22Rv1 (cell line): ENCODE results near the gene SYT8.
A peak's percentile ranks its signal among the peaks of the same experiment; 100 is the strongest.

Experiments used
- H3K27ac ChIP-seq: fragments of 450-650 bp; 2 replicates; pipeline ENCODE4 v1.5.1; 2017
- ZFX ChIP-seq: fragments of 450-650 bp; IDR thresholded peaks from 2 replicates; pipeline ENCODE4 v1.6.1; 2017; ENCODE audit warnings: antibody characterized with exemption, borderline replicate concordance
- TF ChIP-seq, protein P1 (sequence below): fragments of 450-650 bp; IDR thresholded peaks from 2 replicates; pipeline ENCODE4 v1.5.1; 2017; ENCODE audit warnings: mild to moderate bottlenecking

SYT8 gene

GRCh38 chr11:1825785-1826451, 8.9 kb upstream of the SYT8 start:
- H3K27ac ChIP-seq = no peak overlapping the region
- TF ChIP-seq, protein P1, sequence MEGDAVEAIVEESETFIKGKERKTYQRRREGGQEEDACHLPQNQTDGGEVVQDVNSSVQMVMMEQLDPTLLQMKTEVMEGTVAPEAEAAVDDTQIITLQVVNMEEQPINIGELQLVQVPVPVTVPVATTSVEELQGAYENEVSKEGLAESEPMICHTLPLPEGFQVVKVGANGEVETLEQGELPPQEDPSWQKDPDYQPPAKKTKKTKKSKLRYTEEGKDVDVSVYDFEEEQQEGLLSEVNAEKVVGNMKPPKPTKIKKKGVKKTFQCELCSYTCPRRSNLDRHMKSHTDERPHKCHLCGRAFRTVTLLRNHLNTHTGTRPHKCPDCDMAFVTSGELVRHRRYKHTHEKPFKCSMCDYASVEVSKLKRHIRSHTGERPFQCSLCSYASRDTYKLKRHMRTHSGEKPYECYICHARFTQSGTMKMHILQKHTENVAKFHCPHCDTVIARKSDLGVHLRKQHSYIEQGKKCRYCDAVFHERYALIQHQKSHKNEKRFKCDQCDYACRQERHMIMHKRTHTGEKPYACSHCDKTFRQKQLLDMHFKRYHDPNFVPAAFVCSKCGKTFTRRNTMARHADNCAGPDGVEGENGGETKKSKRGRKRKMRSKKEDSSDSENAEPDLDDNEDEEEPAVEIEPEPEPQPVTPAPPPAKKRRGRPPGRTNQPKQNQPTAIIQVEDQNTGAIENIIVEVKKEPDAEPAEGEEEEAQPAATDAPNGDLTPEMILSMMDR = no peak
- no peak for TF ChIP-seq ZFX

DNA sequence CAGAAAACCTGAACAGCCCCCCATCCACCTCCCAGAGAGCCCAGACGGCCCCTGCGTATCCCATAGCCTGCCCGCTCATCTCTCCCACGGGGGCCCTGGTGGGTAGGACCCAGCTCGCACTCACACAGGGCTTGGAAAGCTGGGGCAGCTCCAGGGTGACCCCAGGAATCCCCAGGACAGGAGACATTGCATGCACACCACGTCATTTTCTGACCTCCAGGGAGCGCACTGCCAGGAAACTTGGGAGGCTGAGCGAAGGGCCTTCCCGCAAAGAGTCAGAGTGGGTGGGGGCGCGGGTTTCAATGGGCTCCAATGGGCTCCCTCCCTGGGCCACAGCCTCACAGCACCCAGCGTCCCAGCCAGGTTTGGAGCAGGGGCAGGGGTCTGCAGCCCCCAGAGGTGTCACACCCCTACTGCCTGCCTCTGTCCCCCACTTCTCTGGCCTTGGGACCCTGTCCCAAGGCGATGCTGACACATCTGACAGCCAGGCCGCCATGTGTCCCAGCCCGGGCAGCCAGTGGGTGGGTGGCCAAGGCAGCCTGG, 8.2 kb upstream of the SYT8 start:
- H3K27ac ChIP-seq = no peak overlapping the region
- TF ChIP-seq, protein P1 = peak; percentile 43; the same call in 1 of the 2 replicates
- TF ChIP-seq ZFX = no peak

DNA sequence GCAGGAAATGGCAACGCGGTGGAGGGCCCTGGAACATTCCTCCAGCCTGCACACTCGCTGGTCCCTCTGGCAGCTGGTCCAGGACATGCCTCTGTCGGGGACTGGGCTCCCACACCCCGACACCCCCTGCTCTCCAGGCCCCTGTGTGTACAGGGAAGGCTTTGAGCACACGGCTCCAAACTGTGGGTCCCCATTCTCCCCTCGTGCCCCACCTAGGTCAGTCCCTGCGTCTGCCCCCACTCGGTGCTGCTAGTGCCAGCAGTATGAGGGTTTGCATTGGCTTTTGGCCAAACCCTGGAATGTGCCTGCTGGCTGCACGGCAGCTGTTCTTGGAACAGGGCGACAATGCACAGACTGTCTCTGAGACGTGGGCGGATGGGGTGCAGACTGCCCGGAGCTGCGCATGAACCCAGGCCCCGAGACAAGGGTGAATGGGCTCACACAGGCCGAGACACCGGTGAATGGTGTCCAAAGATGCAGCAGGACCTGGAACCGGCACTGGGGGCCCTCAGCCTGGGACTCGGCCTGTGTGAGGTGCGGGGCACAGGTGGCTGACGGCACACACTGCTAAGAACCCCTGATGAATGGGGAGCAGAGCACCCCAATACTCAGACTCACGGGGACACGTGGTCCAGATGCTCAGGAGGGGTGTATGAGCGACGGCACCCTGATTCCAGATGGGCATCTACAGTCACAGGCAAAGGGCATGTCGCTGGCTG, 7.5 kb upstream of the SYT8 start:
- no peak overlapping the region for H3K27ac ChIP-seq
- no peak for TF ChIP-seq ZFX
- TF ChIP-seq, protein P1 = no peak

GRCh38 chr11:1827931-1828330, 6.9 kb upstream of the SYT8 start:
- no peak overlapping the region for H3K27ac ChIP-seq
- TF ChIP-seq, protein P1 = no peak
- TF ChIP-seq ZFX = no peak

- no peak overlapping the region for H3K27ac ChIP-seq
- TF ChIP-seq ZFX = no peak
- TF ChIP-seq, protein P1 = no peak
Observed at GRCh38 chr11:1828542-1828941, 6.2 kb upstream of the SYT8 start.

GRCh38 chr11:1829039-1829820, 5.6 kb upstream of the SYT8 start:
- TF ChIP-seq, protein P1 = no peak
- TF ChIP-seq ZFX = no peak
- no peak overlapping the region for H3K27ac ChIP-seq

DNA sequence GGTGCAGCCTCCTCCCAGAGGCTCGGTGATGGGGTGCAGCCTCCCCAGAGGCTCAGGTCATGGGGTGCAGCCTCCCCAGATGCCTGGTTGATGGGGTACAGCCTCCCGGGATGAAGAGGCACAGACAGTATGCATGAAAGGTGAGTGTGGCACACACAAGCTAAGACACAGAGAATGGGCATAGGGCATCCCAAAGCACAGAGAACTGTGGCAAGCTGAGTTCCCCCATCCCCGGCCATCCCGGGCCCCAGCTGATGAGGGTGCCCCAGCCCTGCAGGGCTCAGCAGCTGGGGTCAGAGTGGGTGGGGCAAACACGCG, 4.8 kb upstream of the SYT8 start:
- TF ChIP-seq, protein P1 = no peak
- no peak for TF ChIP-seq ZFX
- H3K27ac ChIP-seq = no peak overlapping the region
